HepG2 (cell line): Measurements from ENCODE around the gene LSM14B. TPM values are rescaled to one million over a fixed set of nuclear protein-coding genes. Genes with fewer than 3 reads are reported as not detected.

Experiments
- CREBL2 ChIP-seq: sonication (generic); formaldehyde crosslinking; IDR thresholded peaks from 2 replicates; pipeline ENCODE4 v1.8.1; 2023; ENCODE audit warnings: missing genetic modification reagents, mild to moderate bottlenecking, borderline replicate concordance
- DNMT1 ChIP-seq: sonication (generic); formaldehyde crosslinking; IDR thresholded peaks from 2 replicates; pipeline ENCODE4 v1.5.1; 2020; ENCODE audit warnings: mild to moderate bottlenecking, missing genetic modification reagents
- GABPB1 ChIP-seq: IDR thresholded peaks from 2 replicates; pipeline ENCODE4 v1.6.1; 2016; ENCODE audit warnings: mild to moderate bottlenecking, missing genetic modification reagents, moderate library complexity, missing compliant biosample characterization
- HDAC6 ChIP-seq: fragments of 200-600 bp; sonication (generic); IDR thresholded peaks from 2 replicates; pipeline ENCODE4 v1.7.0; 2017; ENCODE audit warnings: mild to moderate bottlenecking, antibody characterized with exemption, low read length, low read depth
- IKZF4 ChIP-seq: sonication (generic); formaldehyde crosslinking; IDR thresholded peaks from 2 replicates; pipeline ENCODE4 v1.5.1; 2020; ENCODE audit warnings: borderline replicate concordance, mild to moderate bottlenecking, low read depth, missing genetic modification reagents; ENCODE audit errors: not compliant biosample characterization
- KLF9 ChIP-seq: IDR thresholded peaks from 2 replicates; pipeline ENCODE4 v1.6.1; 2016; ENCODE audit warnings: low read depth
- NFAT5 ChIP-seq: sonication (generic); formaldehyde crosslinking; IDR thresholded peaks from 2 replicates; pipeline ENCODE4 v1.4.0; 2020; ENCODE audit warnings: missing genetic modification reagents
- PHF8 ChIP-seq: sonication (generic); formaldehyde crosslinking; IDR thresholded peaks from 2 replicates; pipeline ENCODE4 v1.5.0; 2020; ENCODE audit warnings: missing genetic modification reagents
- SIN3B ChIP-seq: fragments of 150-350 bp; IDR thresholded peaks from 2 replicates; pipeline ENCODE4 v1.6.1; 2014; ENCODE audit warnings: low read length
- SP140L ChIP-seq: sonication (generic); formaldehyde crosslinking; IDR thresholded peaks from 2 replicates; pipeline ENCODE4 v1.4.0; 2020; ENCODE audit warnings: missing genetic modification reagents, borderline replicate concordance
- TBP ChIP-seq: sonication (generic); formaldehyde crosslinking; IDR thresholded peaks from 2 replicates; pipeline ENCODE4 v1.5.0; 2020; ENCODE audit warnings: missing genetic modification reagents
- ZBTB7A ChIP-seq: sonication (generic); formaldehyde crosslinking; IDR thresholded peaks from 2 replicates; pipeline ENCODE4 v1.8.0; 2022; ENCODE audit warnings: mild to moderate bottlenecking, missing genetic modification reagents
- ZNF136 ChIP-seq: sonication (generic); formaldehyde crosslinking; IDR thresholded peaks from 2 replicates; pipeline ENCODE4 v1.8.1; 2022; ENCODE audit warnings: low read depth, mild to moderate bottlenecking, moderate library complexity, missing genetic modification reagents
- ZNF296 ChIP-seq: sonication (generic); formaldehyde crosslinking; conservative IDR thresholded peaks from 2 replicates; pipeline ENCODE4 v1.5.0; 2020; ENCODE audit warnings: mild to moderate bottlenecking, missing genetic modification reagents
- ZNF607 ChIP-seq: sonication (generic); formaldehyde crosslinking; IDR thresholded peaks from 2 replicates; pipeline ENCODE4 v1.5.1; 2020; ENCODE audit warnings: missing genetic modification reagents, mild to moderate bottlenecking, borderline replicate concordance
- ZNF660 ChIP-seq: sonication (generic); formaldehyde crosslinking; IDR thresholded peaks from 2 replicates; pipeline ENCODE4 v1.5.1; 2020; ENCODE audit warnings: mild to moderate bottlenecking, low read depth, missing genetic modification reagents, borderline replicate concordance
- ZNF678 ChIP-seq: sonication (generic); formaldehyde crosslinking; IDR thresholded peaks from 2 replicates; pipeline ENCODE4 v1.4.0; 2020; ENCODE audit warnings: mild to moderate bottlenecking, missing genetic modification reagents
- ZNF710 ChIP-seq: sonication (generic); formaldehyde crosslinking; IDR thresholded peaks from 2 replicates; pipeline ENCODE4 v1.5.0; 2020; ENCODE audit warnings: mild to moderate bottlenecking, missing genetic modification reagents, borderline replicate concordance
- ZSCAN21 ChIP-seq: sonication (generic); formaldehyde crosslinking; IDR thresholded peaks from 2 replicates; pipeline ENCODE4 v1.8.0; 2022; ENCODE audit warnings: mild to moderate bottlenecking, missing genetic modification reagents, moderate library complexity, borderline replicate concordance
- polyA plus RNA-seq, 8 experiments: library from polyadenylated mRNA; depleted of rRNA in 3 of 8; stranded (reverse) in 7 of 8; unstranded in 1 of 8; fragments of >200 nt; fragmentation: Illumina TruSeq in 4 of 8; extraction: Trizol in 4 of 8; gene quantifications; 2 replicates each; pipeline versions ENCODE4 v1.2.1 to v1.2.3, GENCODE V29; 2011 to 2016; ENCODE audit warnings: low read depth in 4 of 8, missing spikeins in 1 of 8, mixed read lengths in 1 of 8; ENCODE audit not compliant: insufficient read depth in 1 of 8
- total RNA-seq, 5 experiments: library from RNA; depleted of rRNA; stranded (reverse); fragments of >200 nt; fragmentation: Illumina TruSeq; extraction: Trizol; gene quantifications; 2 replicates each; pipeline ENCODE4 v1.2.3, GENCODE V29; 2016; ENCODE audit warnings: low read depth in 1 of 5
- TF ChIP-seq, protein P1 (sequence below): sonication (generic); formaldehyde crosslinking; IDR thresholded peaks from 2 replicates; pipeline ENCODE4 v1.4.0; 2020; ENCODE audit warnings: missing genetic modification reagents

The LSM14B gene
- total and polyA plus RNA-seq, 2 of the 13 experiments (the other 11 are each of a cell fraction or from before 2014, with no cell fraction given) = 43.3 to 79.2 TPM

- TF ChIP-seq PHF8 (CRISPR knock-in tag) (peak; percentile 78), ZNF678 (0 out of 2 replicates have a peak, but pooled peaks have one; percentile 60), ZNF296 (CRISPR knock-in tag) (no peak), ZNF136 (CRISPR knock-in tag) (peak; percentile 75; the same call in 1 of the 2 replicates), DNMT1 (no peak), ZNF607 (no peak), ZNF660 (CRISPR knock-in tag) (peak; percentile 65; the same call in 1 of the 2 replicates), IKZF4 (CRISPR knock-in tag) (no peak), ZSCAN21 (CRISPR knock-in tag) (no peak), KLF9 (CRISPR knock-in tag) (no peak; the same call in 1 of the 2 replicates), ZBTB7A (CRISPR knock-in tag) (no peak), ZNF710 (CRISPR knock-in tag) (peak; percentile 27), HDAC6 (no peak), SIN3B (no peak), GABPB1 (CRISPR knock-in tag) (no peak), SP140L (CRISPR knock-in tag) (0 out of 2 replicates have a peak, but pooled peaks have one; percentile 31), CREBL2 (CRISPR knock-in tag) (0 out of 2 replicates have a peak, but pooled peaks have one; percentile 35), NFAT5 (CRISPR knock-in tag) (no peak), TBP (no peak)
- TF ChIP-seq, protein P1, sequence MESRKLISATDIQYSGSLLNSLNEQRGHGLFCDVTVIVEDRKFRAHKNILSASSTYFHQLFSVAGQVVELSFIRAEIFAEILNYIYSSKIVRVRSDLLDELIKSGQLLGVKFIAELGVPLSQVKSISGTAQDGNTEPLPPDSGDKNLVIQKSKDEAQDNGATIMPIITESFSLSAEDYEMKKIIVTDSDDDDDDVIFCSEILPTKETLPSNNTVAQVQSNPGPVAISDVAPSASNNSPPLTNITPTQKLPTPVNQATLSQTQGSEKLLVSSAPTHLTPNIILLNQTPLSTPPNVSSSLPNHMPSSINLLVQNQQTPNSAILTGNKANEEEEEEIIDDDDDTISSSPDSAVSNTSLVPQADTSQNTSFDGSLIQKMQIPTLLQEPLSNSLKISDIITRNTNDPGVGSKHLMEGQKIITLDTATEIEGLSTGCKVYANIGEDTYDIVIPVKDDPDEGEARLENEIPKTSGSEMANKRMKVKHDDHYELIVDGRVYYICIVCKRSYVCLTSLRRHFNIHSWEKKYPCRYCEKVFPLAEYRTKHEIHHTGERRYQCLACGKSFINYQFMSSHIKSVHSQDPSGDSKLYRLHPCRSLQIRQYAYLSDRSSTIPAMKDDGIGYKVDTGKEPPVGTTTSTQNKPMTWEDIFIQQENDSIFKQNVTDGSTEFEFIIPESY (CRISPR knock-in tag) = no peak; the same call in 1 of the 2 replicates
These were observed 1.1 kb upstream of the LSM14B start (continued) for GRCh38 chr20:62120990-62121775.
